Stimulated activated CD4-positive, alpha-beta T cell treated with anti-CD3 and anti-CD28 coated beads, Interleukin-1b, Interleukin-23, amount 100 ng/mL, for 48 hours (primary cell): ENCODE measurements around the gene NCR2.
A peak's percentile ranks its signal among the peaks of the same experiment; 100 is the strongest.
"Not testable (repeated sequence)": the region's sequence is repeated elsewhere in the genome, so short reads cannot be mapped to it uniquely, and the experiment has no call there.

Experiments used
- DNase-seq: peaks from one replicate; pipeline ENCODE4 v3.0.0-alpha.2; 2020

The NCR2 gene

DNA sequence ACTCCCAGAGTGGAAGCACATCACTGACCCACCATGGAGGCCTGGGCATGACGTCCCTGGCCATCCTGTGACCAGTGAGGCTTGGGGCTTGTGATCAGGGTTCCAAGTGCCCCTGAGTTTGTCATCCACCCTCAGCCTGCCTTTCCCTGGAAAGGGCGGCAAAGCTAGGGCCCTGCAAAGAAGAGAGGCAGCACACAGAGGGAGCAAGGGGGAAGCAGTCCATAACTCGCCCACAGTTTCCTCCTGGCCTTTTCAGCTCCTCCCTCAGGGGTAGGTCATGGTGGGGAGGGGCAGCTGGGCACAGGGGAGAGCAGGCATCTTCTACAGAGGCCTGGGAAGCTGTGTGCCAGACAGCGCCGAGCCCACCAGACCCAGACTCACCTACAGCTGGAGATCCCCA is at the start of gene NCR2:
NCR2 (plus strand) TSS at position 313 of the 400 bp plus-strand sequence. CDS start 269 bp downstream, outside the sequence.
- DNase-seq: no peak

DNA sequence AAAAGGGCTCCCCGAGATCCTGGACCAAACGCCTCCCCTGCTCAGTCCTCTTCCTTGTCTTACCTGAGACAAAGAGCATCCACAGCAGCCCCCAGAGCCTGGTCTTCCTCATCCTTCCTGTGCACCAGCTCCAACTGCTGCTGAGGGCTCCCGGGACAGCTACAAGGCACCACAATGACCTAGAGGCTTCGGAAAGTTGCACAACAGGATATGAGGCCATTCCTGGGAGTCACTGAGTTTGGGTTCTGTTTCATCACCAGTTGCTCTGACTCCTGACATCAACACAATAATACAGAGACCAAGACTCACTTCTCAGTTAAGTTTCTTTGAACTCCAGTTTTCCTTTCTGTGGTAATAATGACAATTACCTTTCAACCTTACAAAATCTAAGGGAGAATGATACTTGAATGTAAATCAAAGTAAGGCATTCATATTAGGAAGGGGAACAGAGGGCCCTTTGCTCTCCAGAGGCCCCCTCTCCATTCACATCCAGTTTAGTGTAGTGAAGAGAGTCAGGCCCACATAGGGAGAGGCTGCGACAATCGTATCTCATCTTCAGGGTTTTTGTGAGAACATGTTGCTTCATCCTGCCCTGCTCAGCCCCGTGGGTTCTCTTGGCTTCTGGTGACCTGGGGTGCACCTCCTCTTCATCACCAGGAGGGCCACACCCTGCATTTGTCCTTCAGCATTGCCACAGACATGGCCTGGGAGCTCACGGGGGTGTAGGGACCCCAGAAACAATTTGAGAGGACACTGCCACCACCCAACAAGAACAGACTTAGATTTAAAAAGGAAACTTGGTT is 48.7 kb upstream of the NCR2 start, which contains the start of gene TREM1:
TREM1 (minus strand) TSS at position 139 of the 803 bp plus-strand sequence; CDS start at position 112, 27 bp downstream.
- peak; percentile 19 for DNase-seq

- DNase-seq: no peak
Observed at GRCh38 chr6:41288030-41288753, 47.2 kb upstream of the NCR2 start.

GRCh38 chr6:41288754-41289129 is 46.7 kb upstream of the NCR2 start:
- DNase-seq: no peak

DNA sequence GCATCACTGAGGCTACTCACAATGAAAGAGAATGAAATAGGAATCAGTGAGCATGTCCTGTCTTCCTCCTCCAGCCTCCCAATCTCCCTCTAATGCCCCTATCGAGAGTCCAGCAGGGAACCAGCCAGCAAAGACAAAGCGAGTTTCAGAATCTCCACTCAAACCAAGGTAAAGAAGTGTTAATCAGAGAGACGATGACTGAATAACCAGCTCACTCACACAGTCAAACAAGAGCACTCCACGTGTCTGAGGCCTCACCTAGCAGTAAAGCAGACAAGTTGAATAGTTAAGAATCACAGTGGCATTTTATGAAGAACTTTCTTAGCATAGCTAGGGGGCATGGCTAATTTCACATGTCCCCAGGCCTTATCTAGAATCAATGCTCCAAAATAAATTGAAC is 45.6 kb upstream of the NCR2 start:
- DNase-seq: no peak

DNA sequence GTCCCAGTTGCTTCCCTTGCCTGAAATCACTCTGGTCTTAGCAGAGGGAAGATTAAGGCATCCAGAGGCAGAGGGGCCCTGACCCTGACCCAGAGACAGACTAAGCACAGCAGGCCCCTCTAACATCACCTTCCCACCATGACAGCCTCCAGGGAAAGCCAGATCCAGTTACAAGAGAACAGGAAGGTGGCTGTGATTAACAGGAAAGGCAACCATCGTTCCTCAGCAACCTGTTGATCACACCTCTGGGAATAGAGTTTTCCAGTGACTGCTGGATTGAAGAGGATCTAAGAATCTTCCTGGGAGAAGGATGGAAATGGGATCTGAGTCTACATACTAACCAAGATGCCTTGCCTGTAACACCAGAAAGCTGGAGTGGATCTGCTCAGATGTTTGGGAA is 43.7 kb upstream of the NCR2 start:
- DNase-seq: no peak

DNA sequence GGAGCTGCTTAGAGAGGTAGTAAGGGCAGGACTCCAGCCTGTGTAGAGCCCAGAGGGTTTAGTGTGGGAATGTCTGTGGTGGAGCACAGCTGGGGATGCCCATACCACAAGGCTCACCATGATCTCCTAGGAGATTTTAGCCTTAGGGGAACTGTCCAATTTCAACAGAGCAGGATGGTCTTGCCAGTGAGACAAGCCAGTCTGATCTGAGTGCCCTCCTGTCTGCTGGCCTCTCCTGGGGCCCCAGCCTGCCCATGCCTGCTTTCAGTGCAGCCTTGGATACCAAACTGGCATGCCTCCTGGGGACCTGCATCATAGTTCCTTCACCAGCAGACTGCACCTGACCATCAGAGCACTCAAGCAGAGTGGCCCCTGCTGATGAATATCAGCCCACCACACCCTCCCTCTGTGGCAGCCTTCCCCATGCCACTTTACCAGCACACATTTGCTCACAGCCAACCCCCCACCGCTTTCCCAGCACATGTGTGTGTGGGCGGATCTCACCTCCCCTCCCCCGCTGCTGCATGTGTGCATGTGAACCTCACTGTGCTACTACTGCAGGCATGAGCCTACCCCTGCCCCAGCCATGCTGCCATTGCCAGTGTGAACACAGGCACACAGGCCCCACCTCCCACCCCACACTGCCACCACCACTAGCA is 41.1 kb upstream of the NCR2 start:
- peak; percentile 41 for DNase-seq

DNA sequence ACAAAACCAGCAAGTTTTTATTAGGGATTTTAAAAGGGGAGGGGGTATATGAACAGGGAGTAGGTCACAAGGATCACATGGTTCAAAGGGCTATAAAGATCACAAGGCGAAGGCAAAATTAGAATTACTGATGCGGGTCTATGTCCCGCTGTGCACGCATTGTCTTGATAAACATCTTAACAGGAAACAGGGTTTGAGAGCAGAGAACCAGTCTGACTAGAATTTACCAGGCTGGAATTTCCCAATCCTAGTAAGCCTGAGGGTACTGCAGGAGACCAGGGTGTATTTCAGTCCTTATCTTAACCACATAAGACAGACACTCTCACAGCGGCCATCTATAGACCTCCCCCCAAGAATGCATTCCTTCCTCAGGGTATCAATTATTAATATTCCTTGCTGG is 38.2 kb upstream of the NCR2 start:
- not testable (repeated sequence) for DNase-seq

DNA sequence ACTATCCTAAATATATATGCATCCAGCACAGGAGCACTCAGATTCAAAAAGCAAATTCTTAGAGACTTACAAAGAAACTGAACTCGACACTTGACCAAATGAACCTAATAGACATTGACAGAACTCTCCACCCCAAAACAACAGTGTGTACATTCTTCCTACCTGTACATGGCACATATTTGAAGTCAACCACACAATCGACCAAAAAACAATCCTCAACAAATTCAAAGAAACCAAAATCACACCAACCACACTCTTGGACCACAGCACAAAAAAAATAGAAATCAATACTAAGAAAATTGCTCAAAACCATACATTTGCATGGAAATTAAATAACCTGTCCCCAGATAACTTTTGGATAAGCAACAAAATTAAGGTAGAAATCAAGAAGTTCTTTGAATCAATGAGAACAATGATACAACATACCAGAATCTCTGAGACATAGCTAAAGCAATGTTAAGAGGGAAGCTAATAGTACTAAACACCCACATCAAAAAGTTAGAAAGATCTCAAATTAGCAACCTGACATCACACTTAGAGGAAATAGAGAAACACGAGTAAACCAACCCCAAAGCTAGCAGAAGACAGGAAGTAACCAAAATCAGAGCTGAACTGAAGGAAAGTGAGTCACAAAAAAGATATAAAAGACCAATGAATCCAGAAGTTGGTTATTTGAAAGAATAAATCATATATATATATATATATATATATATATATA is 36.5 kb upstream of the NCR2 start:
- no peak for DNase-seq

- no peak for DNase-seq
Observed at GRCh38 chr6:41302638-41303037, 32.8 kb upstream of the NCR2 start.

- DNase-seq: peak; percentile 31
Observed at GRCh38 chr6:41306187-41306854, 29.1 kb upstream of the NCR2 start.

- DNase-seq: no peak
Observed at GRCh38 chr6:41315203-41315602, 20.2 kb upstream of the NCR2 start.

DNA sequence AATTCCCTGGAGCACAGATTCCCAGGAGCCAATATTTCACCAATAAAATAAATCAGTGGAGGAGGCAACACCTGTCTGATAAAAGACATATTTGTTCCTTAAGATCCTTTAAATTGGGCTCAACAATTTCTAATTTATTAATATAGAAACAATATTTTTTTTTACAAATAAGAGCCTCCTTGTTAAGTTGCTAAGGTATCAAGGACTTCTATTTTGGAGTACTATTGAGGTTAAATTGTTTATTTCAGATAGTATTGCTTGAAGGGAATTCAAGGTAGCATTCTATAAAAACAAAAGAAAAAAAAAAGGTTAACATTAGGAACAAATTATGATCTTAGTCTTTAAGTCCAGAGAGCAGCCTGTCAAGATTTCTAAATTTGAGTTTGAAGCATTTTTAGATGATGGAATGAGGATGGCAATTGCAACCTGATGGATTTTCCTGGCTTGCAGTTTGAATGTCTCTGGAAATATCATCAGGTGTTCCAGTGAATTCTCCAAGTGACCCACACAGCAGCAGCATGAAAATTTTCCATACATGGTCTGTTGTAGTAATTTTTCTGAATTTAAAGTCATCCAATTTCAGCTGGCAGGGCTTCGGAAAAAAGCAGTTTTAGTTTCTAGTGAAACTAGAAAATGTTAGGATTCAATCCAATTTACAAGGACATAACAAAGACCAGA is 19.3 kb upstream of the NCR2 start:
- DNase-seq: no peak

GRCh38 chr6:41318261-41318653 is 17.2 kb upstream of the NCR2 start:
- DNase-seq: no peak

DNA sequence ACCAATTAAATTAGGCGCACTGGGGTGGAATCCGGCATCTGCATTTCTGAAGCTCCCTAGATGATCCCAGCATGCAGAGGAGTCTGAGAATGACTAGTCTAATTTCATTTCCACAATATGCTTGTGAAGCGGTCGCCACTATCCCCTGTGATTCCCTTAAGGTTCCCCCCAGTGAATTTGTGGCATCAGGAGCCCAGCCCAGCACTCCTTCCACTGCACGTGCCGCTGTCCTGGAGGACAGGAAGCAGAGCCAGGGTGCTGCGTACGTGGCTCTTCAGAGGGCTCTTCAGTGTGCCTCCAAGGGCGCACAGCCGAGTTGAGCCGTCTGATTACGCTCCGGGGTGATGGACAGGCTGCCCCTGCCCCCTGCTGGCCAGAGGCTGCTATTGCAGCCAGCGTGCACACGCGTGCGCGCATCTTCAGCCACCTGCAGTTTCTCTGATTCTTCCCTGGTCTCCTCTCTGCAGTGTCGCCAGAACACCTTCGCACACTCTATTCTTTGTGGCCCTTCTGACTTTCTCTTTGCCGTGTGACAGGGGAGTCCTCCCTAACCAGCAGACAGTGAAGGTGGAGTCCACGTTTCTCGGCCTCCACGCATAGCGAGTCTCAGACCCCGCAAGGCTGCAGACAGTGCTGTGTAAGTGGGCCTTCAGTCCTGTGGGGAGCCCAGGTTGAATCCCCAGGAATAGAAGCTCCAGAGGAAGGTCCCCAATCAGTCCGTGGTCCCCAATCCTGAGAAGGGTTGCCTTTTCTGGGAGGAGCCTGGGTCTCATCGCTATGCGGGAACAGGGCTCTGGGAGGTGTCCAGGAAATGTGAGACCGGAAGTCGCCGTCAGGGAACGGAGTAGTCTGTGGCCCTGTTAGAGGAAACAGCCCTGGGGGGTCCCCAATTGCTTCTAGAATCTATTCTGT is 16.5 kb upstream of the NCR2 start:
- DNase-seq: peak; percentile 87

- DNase-seq: no peak
Observed at GRCh38 chr6:41321183-41321582, 14.2 kb upstream of the NCR2 start.

DNA sequence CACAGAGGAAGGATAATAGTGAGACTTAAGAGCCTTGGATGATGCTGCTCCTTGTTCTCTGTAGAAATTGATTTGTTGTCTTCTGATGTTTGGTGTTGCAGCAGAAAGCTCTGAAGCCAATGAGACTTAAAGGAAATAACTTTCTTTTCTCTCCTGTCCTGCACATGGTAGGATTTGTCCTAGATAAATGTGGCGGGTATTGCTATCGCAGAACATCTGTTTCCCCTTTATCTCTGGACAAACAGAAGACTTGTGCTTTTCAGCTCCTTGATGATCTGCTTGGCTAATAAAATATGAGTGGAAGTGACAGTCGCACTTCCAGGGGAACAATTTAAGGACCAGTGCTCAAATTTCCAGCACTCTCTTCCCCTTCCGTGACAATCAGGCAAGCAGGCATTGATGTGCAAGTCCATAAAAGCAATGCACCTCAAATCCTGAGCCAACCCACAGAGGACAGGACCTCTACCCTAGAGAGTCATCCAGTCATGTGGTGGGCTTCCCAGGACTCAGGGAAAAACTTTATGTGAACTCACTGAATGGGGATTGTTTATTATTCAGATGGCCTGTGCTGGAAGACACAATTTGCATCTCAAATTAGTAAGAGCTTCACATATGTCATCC is 9.9 kb upstream of the NCR2 start:
- no peak for DNase-seq

DNA sequence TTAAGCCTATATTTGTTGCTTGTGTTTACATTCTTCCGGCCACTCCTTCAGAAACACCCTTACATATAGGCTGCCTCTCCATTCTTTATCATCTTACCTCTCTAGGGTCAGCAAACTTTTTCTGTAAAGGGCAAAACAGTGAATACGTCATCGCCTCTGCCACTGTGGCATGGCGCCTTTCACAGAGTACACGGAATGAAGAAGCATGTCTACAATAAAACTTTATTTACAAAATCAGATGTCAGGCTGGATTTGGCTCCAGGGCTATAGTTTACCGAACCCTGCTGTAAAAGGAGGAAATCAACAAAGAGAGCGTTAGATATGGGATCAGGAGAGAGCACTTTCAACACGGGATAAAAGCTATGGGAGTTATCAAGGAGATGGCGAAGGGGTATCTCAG is 9.3 kb upstream of the NCR2 start:
- no peak for DNase-seq

- DNase-seq: no peak
Observed at GRCh38 chr6:41327177-41327576, 8.2 kb upstream of the NCR2 start.
